HT1080 (cell line): ENCODE measurements around the gene TMEM98. TPM values are rescaled to one million over a fixed set of nuclear protein-coding genes. Genes with fewer than 3 reads are reported as not detected.
"Not testable (repeated sequence)": the region's sequence is repeated elsewhere in the genome, so short reads cannot be mapped to it uniquely, and the experiment has no call there.

Experiments
- DNase-seq: peaks from one replicate; pipeline ENCODE4 v3.0.0-alpha.2; 2015; ENCODE audit warnings: low read depth
- total RNA-seq: library from RNA; depleted of rRNA; stranded (reverse); fragments of >200 nt; shearing (Covaris generic); gene quantifications from 2 replicates; pipeline ENCODE4 v1.2.3, GENCODE V29; 2014

TMEM98 gene
- total RNA-seq, 1 experiment from 2014 or later: 23.8 TPM

DNA sequence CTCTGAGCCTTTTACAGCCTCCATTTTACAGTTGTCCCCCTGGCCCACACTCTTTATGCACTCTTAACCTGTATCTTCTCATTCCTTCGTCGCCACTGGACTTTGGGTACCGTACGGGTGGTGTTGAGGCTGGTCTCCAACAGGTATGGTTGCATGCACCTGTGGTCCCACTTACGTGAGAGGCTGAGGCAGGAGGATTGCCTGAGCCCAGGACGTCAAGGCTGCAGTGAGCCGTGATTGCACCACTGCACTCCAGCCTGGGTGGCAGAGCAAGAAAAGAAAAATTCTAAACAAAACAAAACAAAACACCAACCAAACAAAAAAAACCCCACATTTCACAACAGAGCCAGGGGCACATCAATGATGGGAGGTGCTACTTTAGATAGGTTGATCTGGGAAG lies 14.4 kb upstream of the TMEM98 start:
- DNase-seq: no peak

DNA sequence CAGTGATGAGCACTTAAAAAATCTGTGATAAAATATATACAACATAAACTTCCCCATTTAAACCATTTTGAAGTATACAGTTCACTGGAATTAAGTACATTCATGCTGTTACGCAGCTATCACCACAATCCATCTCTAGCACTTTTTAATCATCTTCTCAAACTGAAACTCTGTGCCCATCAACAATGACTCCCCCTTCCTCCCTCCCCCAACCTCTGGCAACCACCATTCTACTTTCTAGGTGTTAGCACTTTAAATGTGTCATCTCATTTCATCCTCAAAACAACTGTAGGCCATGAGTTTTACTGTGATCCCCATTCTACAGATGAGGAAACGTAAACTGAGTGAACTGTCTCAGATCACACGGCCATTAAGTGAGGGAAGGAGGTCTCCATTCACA lies 13.8 kb upstream of the TMEM98 start:
- DNase-seq: no peak

- DNase-seq: no peak
These were observed 12.7 kb upstream of the TMEM98 start for GRCh38 chr17:32915245-32915644.

DNA sequence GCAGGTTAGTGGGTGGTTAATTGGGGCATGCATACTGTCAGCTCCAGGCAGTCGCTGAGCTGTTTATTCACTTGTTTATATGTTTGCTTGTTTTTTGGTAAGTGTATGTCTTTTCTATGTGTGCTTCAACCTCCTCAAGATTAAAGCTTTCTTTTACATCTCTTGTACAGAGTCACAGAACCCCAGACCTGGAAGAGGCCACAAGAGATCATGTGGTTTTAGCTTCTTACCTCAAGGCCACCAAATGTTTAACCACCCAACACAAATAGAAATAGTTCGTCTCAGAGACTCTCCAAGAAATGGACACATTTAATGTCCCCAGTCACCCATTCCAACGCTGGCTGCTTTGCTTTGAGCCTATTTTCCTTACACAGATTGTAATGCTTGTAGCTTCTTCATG lies 11.8 kb upstream of the TMEM98 start:
- DNase-seq: no peak

DNA sequence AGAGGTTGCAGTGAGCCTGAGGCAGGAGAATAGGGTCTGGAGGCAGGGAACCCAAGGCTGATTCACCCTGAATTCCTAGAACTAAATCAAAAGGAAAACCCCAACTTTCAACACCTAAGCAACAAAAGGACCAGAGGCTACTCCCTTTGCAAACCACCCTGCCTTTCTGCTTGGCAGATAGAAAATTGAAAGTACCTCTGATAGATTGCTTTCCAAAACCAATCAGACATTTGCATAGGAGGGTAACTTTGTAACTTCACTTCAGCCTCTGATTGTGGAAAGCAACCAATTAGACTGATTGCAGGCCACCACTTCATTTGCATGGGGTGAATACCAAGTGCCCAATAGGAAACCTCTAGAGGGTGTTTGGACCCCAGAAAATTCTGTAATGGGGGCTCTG lies 10.9 kb upstream of the TMEM98 start:
- no peak for DNase-seq

DNA sequence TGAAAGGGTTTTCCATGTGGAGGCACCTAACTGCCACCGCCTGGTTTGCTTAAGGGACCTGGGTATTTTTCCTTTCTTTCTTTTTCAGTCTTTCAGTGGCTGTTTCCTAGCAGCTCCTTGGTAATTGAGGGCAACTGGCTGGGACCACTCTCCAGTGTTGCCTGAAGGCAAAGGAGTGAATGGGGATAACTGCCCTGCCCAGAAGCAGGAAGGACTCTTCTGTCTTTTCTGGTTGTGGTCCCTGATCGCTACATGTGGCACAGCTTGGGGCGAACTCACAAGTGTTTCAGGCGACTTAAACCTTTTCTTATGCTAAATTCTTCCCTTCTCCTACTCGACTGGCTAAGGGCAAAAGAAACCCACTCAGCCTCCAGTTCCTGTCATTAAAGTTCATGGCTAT lies 10.1 kb upstream of the TMEM98 start:
- no peak for DNase-seq

DNA sequence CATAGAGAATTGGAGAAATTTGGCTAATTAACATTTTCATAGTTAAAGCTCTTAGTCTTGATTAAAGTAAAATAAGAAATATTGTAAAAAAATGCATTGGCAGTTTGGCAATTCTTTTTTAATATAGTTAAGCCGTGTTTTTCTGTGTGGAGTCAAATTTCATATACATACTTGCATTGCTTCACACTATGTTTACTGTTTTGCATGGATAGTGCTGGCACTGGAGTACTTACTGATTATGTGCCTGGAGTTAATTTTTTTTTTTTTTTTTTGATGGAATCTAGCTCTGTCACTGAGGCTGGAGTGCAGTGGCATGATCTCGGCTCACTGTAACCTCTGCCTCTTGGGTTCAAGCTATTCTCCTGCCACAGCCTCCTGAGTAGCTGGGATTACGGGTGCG lies 8.1 kb upstream of the TMEM98 start:
- not testable (repeated sequence) for DNase-seq

GRCh38 chr17:32920293-32920692 lies 7.7 kb upstream of the TMEM98 start:
- DNase-seq: no peak

GRCh38 chr17:32921017-32921416 lies 6.9 kb upstream of the TMEM98 start:
- no peak for DNase-seq

DNA sequence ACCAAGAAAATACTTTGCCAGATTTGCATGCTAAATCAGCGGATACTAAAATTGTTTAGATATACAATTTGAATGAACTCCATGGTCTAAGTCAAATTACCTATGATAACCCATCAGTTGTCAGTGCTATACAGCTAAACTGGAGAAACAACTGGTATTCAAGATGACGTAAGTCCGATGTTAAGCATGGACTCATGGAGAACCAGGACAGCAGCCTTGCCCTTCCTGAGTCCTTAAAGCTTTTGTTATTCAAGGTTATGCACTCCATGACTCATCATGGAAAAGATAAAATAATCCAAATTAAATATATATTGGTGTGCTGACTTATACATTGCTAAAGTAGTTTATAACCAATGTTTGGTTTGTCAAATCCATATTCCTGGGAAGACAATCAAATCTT lies 4.0 kb upstream of the TMEM98 start:
- not testable (repeated sequence) for DNase-seq

GRCh38 chr17:32926183-32926582 lies 1.8 kb upstream of the TMEM98 start:
- DNase-seq: no peak

- DNase-seq: not testable (repeated sequence)
These were observed 1.2 kb upstream of the TMEM98 start for GRCh38 chr17:32926789-32927188.

DNA sequence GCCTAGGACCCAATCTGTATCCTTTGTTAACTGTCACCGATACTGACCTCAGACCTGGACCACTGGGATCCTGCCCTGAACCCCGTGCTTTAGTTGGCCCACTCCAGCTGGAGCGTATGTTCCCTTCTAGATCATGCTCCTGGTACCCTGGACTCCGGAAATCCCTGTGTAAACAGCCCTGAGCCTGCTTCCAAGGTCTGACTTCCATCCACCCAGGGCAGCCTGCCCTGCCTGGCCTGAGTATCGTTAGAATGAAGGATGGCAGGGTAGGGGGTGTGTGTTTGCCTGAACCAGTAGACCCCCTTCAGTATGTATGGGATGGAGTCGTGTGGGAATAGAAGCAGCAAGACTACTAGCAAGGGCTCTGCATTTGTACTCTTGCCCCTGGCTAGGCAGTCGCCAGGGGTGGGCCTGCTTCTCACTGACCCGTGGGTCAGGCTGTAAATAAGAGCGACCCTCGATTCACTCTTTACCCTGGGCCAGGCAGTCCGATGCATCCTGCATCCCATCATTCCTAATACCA lies 691 bp upstream of the TMEM98 start:
- DNase-seq: no peak

- DNase-seq: no peak
These were observed 908 bp downstream of the TMEM98 start for GRCh38 chr17:32928586-32929535.

- DNase-seq: no peak
These were observed 1.6 kb downstream of the TMEM98 start for GRCh38 chr17:32929588-32929987.

DNA sequence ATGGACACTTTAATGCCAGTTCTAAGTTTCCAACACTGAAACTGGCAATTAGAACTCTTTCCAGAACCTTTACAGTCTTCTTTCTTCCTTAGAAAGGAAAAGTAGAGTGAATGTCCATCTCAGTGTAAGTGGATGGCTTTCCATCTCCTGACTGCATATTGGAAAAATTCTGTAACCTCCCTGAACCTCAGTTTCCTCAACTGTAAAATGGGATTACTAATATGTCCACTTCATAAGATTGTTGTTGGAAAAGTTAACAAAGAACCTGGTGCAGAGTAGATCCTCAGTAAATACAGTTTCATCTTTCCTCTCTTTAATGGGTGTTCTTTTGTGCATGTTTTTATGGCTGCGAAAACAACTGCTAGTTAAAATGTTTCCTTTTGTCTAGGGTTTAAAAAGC lies 2.6 kb downstream of the TMEM98 start:
- no peak for DNase-seq

DNA sequence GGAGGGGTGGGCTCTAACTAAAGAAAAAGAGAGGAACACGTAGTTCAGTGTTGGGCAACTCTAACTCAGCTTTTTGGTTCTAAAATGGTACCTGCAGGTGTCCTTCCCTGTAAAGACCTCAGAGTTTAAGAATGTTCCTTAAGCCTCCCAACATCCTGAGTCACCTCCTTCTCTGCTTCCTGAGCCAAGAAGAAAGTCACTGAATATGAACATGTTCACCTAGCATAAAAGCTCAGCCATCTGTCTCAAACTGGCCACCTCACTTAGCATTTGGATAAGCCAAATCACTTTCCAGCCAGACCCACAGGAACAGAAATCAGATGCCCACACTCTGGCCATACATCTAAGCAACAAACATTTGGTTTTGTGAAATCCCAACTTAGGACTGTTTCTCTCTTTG lies 3.7 kb downstream of the TMEM98 start:
- DNase-seq: peak; percentile 16

- no peak for DNase-seq
These were observed 5.9 kb downstream of the TMEM98 start for GRCh38 chr17:32933881-32934280.

DNA sequence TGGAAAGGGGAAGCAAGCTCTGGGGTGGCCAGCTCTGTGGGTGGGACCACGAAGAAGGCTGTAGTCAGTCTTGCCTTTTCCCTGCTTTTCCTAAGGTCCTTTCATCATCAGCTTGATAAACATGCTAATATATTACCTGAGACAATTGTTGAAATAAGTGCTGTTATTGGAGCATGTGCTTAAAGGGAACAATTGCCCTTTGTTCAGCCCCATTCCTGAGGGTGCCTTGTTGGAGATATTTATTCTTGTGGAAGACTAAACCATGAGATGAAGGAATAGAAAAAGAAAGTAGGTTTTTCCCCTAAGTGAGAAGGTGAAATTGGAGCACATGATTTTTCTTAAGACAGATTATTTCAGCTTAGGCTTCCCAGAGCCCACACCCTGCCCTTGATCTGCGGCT lies 7.8 kb downstream of the TMEM98 start:
- no peak for DNase-seq

GRCh38 chr17:32936186-32936893 lies 8.4 kb downstream of the TMEM98 start:
- no peak for DNase-seq

- DNase-seq: peak; percentile 48
These were observed 9.0 kb downstream of the TMEM98 start for GRCh38 chr17:32936894-32937500.
